Activated B cell treated with CpG ODN at 0.5 μM for 24 hours (primary cell): ENCODE measurements around the gene RNF207. TPM values are rescaled to one million over a fixed set of nuclear protein-coding genes. Genes with fewer than 3 reads are reported as not detected.

Experiments used
- ATAC-seq: fragments of 200-7000 bp; cut with Tn5 transposase; one replicate; pipeline ENCODE4 v1.10.0; 2021; ENCODE audit warnings: low read depth, mild to moderate bottlenecking, moderate library complexity
- CTCF ChIA-PET: fragments of 350-600 bp; sonication (Branson Sonifier 250); formaldehyde crosslinking; loops from one replicate; lab custom pipeline; 2021; ENCODE audit warnings: antibody characterized with exemption; lab: Charles Lee
- POLR2A ChIA-PET: fragments of 350-600 bp; sonication (Branson Sonifier 250); formaldehyde crosslinking; loops from one replicate; lab custom pipeline; 2021; ENCODE audit warnings: antibody characterized with exemption; lab: Charles Lee
- DNase-seq: peaks from one replicate; pipeline ENCODE4 v3.0.0; 2022
- H3K27ac Mint-ChIP-seq: one replicate; pipeline ENCODE4 v1.8.0; 2020; ENCODE audit warnings: mixed read lengths
- H3K27me3 Mint-ChIP-seq: one replicate; pipeline ENCODE4 v1.8.0; 2021; ENCODE audit warnings: mixed read lengths
- H3K36me3 Mint-ChIP-seq: one replicate; pipeline ENCODE4 v1.8.0; 2021; ENCODE audit warnings: low read depth, mixed read lengths
- H3K4me1 Mint-ChIP-seq: one replicate; pipeline ENCODE4 v1.8.0; 2021; ENCODE audit warnings: mixed read lengths
- H3K4me3 Mint-ChIP-seq: one replicate; pipeline ENCODE4 v1.8.0; 2020; ENCODE audit warnings: mild to moderate bottlenecking, mixed read lengths
- H3K9me3 Mint-ChIP-seq: one replicate; pipeline ENCODE4 v1.8.0; 2020; ENCODE audit warnings: mixed read lengths
- intact Hi-C: fragments of 100-400 bp; cut with micrococcal nuclease; formaldehyde crosslinking; loops from one replicate; pipeline ENCODE4 v1.15.1; 2024
- total RNA-seq: library from RNA; stranded (reverse); gene quantifications from 2 replicates; pipeline ENCODE4 v1.2.3, GENCODE V29; 2022
- TF ChIP-seq, protein P1 (sequence below): fragments of 200-600 bp; IDR thresholded peaks from one replicate; pipeline ENCODE4 v1.8.0; 2022; ENCODE audit warnings: antibody characterized with exemption, mild to moderate bottlenecking

Gene RNF207
- total RNA-seq, 1 donor from 2014 or later, result 3.3 TPM

DNA sequence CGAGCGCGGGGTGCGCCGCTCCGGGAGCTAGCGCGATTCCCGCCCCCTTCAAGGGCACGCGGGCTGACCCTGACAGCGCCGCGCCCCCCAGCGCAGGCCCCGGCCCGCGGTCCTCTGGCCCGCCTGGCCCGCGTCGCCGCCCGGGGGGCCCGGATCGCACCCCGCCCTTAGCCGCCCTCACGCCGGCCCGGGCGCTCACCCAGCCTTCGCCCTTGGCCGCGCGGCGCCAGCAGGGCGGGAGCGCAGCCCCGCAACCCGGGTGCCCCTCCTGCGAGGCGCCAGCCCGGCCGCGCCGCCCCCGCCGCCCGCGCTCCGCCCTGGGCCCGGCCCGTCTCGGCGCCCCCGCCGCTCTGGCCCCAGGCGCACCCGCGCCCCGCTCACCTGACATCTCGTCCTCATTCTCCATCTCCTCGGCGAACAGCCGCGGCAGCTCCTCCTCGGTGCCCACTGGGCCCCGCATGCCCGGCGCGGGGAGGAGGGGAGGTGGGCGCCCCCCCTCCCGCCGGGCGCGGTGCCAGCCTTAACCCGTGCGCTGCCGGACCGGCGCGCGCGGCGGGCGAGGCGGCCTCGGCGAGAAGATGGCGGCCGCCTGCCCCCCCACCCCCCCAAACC is 26.2 kb upstream of the RNF207 start:
- DNase-seq, result no peak
- POLR2A ChIA-PET, result no interaction called here
- H3K4me3 Mint-ChIP-seq, result no peak overlapping the region
- TF ChIP-seq, protein P1, sequence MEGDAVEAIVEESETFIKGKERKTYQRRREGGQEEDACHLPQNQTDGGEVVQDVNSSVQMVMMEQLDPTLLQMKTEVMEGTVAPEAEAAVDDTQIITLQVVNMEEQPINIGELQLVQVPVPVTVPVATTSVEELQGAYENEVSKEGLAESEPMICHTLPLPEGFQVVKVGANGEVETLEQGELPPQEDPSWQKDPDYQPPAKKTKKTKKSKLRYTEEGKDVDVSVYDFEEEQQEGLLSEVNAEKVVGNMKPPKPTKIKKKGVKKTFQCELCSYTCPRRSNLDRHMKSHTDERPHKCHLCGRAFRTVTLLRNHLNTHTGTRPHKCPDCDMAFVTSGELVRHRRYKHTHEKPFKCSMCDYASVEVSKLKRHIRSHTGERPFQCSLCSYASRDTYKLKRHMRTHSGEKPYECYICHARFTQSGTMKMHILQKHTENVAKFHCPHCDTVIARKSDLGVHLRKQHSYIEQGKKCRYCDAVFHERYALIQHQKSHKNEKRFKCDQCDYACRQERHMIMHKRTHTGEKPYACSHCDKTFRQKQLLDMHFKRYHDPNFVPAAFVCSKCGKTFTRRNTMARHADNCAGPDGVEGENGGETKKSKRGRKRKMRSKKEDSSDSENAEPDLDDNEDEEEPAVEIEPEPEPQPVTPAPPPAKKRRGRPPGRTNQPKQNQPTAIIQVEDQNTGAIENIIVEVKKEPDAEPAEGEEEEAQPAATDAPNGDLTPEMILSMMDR, result no peak
- CTCF ChIA-PET, result no interaction called here
- peaks cover 28% of the 10 kb centered on the region for H3K4me1 Mint-ChIP-seq
- peaks cover 37% of the 10 kb centered on the region for H3K27me3 Mint-ChIP-seq
- no peak overlapping the region for H3K27ac Mint-ChIP-seq
- intact Hi-C loops, result no loop called here
- ATAC-seq, result no peak
- peaks cover 11% of the 10 kb centered on the region for H3K36me3 Mint-ChIP-seq
- no peaks in the 10 kb centered on the region for H3K9me3 Mint-ChIP-seq

DNA sequence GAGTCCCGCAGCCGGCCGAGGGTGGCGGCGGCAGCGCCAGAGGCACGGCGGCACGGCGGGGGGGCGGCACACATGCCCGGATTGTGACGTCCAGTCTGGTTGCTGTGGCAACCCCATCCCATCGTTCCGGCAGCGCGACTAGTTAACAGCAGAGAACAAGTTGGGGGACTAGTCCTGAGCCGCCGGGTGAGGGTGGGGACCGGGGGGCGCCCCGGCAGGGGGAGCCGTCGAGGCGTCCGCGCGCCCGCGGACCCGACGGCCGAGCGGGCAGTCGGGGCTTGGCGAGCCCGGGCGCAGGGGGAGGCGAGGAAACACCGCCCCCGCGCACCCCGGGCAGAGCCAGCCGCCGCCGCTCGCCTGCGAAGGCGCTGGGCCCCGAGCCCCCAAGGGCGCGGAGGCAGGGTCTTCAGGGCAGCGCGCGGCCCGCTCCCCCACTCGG is 25.6 kb upstream of the RNF207 start, which contains the start of gene CHD5:
TSS of gene CHD5 (minus strand) at position 54 of the 439 bp plus-strand sequence. CDS start 298 bp downstream, outside the sequence.
- Mint-ChIP-seq H3K36me3 (peaks cover 17% of the 10 kb centered on the region), H3K4me3 (peak within 1 kb of the TSS; percentile 58), H3K27me3 (peaks cover 37% of the 10 kb centered on the region), H3K27ac (no peak within 1 kb of the TSS), H3K9me3 (no peaks in the 10 kb centered on the region), H3K4me1 (peaks cover 28% of the 10 kb centered on the region)
- intact Hi-C loops, result no loop called here
- no peak for ATAC-seq
- no peak for DNase-seq
- ChIA-PET POLR2A (no interaction called here), CTCF (no interaction called here)
- TF ChIP-seq, protein P1, result no peak

DNA sequence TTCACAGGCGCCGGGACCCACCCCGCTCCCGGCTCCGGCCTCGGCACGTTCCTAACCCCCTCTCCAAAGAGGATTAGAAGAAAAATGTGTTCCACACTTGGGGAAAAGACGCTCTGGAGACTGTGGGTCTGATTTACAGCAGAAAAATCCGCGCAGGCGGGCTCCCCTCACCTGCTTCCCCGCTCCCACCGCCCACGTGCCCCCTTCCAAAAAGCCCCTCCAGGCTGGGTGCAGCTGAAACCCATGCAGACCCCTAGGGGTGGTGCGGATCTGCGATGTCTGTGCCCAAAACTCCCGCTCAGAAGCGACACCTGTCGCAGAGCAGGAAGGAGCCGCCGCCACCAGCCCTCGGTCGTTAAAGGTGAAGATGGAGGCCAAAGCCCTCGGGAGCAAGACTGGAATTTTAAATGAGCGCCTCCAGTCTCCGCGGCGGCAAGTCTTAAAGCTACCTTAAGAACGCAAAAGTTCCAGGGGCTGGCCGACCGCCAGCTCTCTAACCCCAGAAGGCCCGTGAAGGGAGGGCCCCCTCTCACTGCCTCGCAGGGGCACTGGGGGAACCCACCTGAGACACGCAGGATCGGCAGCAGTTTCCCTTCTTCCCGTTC is 25.1 kb upstream of the RNF207 start:
- Mint-ChIP-seq H3K36me3 (peaks cover 21% of the 10 kb centered on the region), H3K27ac (no peak overlapping the region), H3K27me3 (peaks cover 37% of the 10 kb centered on the region), H3K4me1 (peaks cover 28% of the 10 kb centered on the region), H3K4me3 (peak overlapping the region; percentile 58), H3K9me3 (no peaks in the 10 kb centered on the region)
- ChIA-PET POLR2A (no interaction called here), CTCF (no interaction called here)
- intact Hi-C loops, result no loop called here
- DNase-seq, result no peak
- ATAC-seq, result no peak
- TF ChIP-seq, protein P1, result no peak

DNA sequence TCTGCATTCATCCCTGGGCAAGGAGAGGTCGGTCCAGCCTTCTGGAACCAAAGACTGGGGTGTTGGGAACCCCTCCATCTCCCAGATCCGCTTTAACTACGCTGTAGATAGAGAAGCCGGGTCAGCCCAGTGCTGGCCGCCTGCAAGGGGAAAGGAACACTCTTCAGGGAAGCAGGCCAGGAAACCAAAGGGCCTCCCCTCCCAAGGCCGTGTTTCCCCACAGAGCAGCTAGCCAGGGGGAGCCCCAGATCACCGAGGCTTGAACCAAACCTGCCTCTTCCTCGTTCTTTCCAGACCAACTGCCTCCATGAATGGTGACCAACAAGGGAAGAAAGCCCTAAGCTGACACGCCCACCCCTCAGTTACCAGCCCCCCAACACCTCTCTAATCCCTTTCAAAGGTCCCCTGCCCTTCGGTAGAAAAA is 24.6 kb upstream of the RNF207 start:
- no peak overlapping the region for H3K27ac Mint-ChIP-seq
- TF ChIP-seq, protein P1, result no peak
- peak overlapping the region; percentile 44 for H3K4me3 Mint-ChIP-seq
- intact Hi-C loops, result no loop called here
- peaks cover 28% of the 10 kb centered on the region for H3K4me1 Mint-ChIP-seq
- CTCF ChIA-PET, result no interaction called here
- no peaks in the 10 kb centered on the region for H3K9me3 Mint-ChIP-seq
- POLR2A ChIA-PET, result no interaction called here
- DNase-seq, result no peak
- peaks cover 26% of the 10 kb centered on the region for H3K36me3 Mint-ChIP-seq
- no peak for ATAC-seq
- peaks cover 37% of the 10 kb centered on the region for H3K27me3 Mint-ChIP-seq

DNA sequence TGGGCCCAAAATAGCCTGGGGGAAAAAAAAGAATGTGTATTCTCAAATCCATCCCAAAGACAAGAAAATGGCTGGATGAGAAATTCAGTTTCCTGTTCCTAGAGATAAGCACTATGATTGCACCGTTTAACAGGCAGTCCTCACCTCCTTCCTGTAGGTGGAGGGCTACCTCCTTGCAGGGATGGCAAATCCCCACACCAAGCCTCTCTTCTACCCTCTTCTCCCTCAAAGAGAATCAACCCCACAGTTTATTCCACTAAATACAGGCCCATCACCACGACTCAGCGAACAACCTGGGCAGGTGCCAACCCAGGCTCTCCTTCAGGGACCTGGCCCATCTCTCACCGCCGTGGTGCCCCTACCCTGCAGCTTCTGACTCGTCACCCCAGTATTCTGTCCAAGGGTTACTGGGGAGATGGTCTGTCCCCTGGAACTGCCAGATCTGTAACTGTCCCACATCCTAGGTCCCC is 22.4 kb upstream of the RNF207 start:
- H3K36me3 Mint-ChIP-seq, result peaks cover 44% of the 10 kb centered on the region
- TF ChIP-seq, protein P1, result no peak
- H3K4me3 Mint-ChIP-seq, result no peak overlapping the region
- no peaks in the 10 kb centered on the region for H3K9me3 Mint-ChIP-seq
- ATAC-seq, result no peak
- ChIA-PET POLR2A (no interaction called here), CTCF (no interaction called here)
- peaks cover 17% of the 10 kb centered on the region for H3K27me3 Mint-ChIP-seq
- intact Hi-C loops, result no loop called here
- no peak for DNase-seq
- H3K4me1 Mint-ChIP-seq, result peaks cover 26% of the 10 kb centered on the region
- no peak overlapping the region for H3K27ac Mint-ChIP-seq
